GM19240 (cell line): ENCODE measurements around the gene RAF1.
"Not testable (repeated sequence)": the region's sequence is repeated elsewhere in the genome, so short reads cannot be mapped to it uniquely, and the experiment has no call there.

Experiments used
- DNase-seq: peaks from one replicate; pipeline ENCODE4 v3.0.0; 2011; ENCODE audit warnings: low spot score; ENCODE audit not compliant: insufficient read length

The RAF1 gene

DNA sequence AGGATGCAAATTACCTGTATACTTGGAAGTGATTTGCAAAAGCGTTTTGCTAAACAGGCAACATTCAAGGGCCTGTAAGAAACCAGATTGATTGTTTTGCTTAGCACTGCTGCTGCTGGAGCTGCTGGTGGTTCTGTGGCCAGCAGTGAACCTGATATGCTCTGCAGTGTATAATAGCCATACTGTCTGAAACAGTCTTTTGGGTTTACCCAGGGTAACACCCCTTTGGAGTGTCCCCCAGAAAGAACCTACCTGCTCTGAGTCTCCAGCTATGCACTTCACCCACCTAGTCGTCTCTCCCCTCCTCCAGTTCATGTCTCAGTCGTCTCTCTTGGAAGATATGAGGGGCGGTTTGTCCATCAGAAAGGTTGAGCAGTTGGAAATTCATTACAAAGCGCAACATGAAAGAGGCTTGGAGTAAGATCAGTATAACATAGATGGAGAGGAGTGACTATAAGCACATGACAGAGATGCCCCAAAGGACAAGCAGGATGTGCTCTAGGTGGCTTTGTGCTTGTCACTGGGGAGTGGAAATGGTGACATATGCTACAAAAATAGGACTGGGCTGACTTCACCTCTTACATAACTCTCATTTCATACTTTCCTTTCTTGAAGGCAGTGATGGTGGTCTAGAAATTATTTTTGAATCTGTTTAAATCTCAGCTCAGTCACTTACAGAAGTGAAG lies 103.3 kb downstream of the RAF1 start:
- DNase-seq, result peak; percentile 30

DNA sequence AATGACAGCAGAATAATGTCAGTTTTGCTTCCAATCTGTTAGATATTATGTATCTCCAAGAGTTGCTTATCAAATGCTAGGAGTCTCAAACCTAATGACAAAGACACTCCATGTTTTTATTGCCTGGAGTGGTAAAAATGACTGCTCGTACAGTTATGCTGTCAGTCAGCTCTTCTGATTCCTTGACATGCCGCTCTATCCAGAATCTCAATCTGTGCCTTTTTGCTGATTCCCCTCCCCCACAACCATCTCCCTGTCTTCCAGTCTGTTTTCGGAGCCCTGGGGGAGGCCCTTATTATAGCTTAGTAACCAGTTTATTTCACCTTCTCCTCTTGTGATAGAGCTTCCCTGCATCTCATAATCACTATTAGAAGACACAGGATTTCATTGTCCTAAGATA lies 104.4 kb downstream of the RAF1 start:
- no peak for DNase-seq

DNA sequence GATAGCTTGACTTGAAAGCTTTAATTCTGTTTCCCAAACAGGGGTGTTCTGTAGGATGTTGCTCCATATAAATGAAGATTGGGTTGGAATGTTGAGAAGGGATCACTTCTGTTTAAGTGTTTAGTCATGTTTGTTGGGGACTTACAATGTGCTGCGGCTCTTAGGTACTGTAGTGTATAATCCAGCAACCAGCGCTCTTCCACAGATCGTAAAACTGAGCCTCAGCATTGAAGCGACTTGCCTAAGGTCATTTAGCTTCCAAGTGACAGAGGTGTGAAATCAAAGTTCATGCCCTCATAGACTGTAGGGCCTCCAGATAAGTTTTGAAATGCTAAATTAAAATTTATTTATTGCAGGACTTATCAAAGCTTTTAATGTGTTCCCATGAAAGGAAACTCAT lies 105.2 kb downstream of the RAF1 start:
- DNase-seq, result no peak

DNA sequence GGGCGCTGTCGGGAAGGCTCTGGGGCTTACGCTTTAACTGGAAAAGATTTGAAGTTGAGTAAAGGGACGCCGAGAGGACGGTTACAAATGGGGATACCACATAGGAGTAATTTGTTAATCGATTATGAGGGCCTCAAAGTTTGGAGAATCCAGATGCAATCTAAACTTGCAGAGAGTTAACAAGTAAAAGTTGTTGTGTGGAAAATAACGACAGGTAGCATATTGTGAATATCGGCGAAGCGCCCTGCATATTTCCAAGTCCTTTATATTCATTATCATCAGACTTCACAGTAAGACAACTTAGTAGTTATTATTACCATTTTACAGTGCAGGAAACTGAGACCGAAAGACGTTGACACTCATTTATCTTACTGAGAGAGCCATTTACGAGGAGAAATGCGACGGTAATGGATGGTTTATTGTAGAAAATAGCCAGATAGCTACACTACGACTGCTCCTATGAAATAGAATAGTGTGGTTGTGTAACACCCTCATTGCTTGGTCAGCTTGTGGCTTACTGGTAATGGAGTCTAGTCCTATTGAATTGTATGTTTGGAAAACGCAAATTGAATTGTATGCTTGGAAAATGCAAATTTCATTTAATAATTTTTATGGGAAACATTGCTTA lies 106.3 kb downstream of the RAF1 start:
- no peak for DNase-seq

DNA sequence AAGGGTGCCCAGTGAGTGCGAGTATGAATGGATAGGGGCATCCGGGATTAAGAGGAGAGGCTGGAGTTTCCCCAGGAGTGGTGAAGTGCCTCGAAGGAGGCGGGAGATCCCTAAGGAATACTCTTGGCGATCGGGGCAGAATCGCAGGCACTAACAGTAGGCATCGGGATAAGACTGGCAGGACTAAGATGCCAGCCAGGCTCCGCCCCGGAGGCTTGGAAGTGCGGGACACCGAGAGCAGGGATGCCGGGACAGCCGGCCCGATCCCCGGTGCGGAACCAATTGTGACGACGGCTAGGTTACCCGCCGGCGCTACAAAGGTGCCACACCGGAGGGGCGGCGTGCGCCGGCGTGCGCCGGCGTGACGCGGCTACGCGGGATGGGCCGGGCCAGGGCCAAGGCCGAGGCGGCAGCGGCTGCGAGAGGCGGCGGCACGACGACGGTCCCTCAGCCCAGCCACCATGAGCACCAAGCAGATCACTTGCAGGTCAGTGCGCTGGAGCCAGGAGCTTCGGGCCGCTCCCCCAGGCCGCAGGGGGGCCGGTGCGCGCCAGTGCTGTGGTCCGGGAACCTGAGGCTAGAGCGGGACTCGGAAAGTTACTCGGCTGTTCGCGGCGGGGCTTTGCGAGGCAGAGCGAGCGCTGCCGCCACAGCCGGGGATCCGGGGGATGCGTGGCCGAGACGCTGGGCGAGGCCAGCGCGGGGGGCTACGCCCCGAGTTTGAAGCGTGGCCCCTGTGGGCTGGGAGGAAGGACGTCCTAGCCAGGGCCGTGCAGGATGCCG lies 107.0 kb downstream of the RAF1 start, which contains the start of gene MKRN2:
TSS of gene MKRN2 (plus strand) at position 398 of the 783 bp plus-strand sequence. CDS start at position 462, 64 bp downstream.
- DNase-seq, result peak; percentile 53

DNA sequence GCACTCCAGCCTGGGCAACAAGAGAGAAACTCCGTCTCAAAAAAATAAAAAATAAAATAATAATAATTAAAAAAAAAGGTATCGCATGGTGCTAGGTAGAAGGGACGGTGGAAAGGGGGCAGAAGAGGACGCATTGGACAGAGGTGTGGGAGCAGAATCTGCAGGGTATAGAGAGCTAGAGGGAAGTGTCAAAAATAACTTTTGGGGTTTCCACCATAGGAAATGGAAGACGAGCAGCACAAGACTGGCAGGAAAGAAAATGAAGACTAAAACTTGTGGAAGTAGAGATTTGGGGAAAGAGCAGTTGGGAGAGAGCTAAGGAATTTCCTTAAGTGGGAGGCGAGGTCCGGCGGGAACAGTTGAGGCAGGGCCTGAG lies 107.6 kb downstream of the RAF1 start:
- DNase-seq, result no peak

DNA sequence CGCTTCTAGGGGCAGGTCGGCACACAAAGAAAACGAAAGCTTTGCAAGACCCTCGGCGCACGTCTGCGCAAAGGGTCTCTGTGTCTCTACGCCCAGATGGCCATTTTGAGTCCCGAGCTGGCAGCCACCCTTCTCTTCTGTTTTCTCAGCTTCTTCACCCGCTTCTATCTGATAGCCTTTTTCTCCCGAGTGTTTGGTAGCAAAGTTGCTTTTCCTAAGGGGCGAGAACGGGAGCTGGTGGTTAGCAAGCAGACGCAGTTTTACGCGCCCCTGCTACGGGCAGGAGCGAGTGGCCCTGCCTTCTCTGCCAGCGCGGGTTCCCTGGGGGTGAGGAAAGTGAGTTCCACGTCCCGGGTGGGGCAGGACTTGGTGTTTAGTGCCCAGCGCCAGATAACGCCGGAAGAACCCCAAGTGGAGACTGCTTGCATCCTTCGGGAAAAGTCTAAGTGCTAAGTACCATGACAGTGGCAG lies 110.0 kb downstream of the RAF1 start:
- no peak for DNase-seq

DNA sequence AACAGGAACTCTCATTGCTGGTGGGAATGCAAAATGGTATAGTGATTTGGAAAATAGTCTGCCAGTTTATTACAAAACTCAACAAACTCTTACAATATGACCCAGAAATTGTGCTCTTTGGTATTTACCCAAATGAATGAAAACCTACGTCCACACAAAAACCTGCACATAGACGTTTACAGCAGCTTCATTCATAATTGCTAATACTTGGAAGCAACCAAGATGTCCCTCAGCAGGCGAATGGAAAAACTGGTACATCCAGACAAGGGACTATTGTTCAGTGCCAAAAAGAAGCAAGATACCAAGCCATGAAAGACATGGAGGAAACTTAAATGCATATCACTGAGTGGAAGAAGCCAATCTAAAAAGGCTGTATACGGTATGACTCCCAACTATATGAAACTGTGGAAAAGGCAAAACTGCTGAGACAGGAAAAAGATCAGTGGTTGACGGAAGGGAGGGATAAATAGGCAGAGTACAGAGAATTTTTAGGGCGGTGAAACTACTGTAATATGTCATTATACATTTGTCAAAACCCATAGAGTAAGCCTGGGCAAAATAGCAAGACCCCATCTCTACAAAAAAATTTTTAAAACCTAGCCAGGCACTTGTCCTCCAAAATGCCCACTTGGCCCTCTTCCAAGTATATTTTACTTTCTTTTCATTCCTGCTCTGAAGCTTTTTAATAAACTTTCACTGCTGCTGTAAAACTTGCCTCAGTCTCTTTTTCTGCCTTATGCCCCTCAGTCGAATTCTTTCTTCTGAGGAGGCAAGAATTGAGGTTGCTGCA lies 113.8 kb downstream of the RAF1 start:
- DNase-seq, result no peak

DNA sequence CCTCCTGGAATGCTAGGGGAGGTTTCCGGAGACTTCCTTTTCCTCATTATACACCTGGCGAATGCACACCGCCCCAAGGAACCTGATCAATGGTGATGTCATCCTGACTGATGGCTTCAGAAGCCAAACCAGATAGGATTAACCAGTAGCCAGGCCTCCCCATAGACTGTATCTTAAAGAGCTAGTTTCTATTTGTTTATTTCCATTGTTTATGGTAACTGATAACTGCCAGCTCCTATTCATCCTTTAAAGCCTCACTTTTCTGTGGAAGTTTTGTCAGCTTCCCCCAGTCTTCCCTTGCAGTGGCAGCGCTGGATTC lies 118.5 kb downstream of the RAF1 start, which contains the start of gene MKRN2OS:
TSS of gene MKRN2OS (minus strand) at position 27 of the 319 bp plus-strand sequence. CDS start 35 bp downstream, outside the sequence.
- no peak for DNase-seq

DNA sequence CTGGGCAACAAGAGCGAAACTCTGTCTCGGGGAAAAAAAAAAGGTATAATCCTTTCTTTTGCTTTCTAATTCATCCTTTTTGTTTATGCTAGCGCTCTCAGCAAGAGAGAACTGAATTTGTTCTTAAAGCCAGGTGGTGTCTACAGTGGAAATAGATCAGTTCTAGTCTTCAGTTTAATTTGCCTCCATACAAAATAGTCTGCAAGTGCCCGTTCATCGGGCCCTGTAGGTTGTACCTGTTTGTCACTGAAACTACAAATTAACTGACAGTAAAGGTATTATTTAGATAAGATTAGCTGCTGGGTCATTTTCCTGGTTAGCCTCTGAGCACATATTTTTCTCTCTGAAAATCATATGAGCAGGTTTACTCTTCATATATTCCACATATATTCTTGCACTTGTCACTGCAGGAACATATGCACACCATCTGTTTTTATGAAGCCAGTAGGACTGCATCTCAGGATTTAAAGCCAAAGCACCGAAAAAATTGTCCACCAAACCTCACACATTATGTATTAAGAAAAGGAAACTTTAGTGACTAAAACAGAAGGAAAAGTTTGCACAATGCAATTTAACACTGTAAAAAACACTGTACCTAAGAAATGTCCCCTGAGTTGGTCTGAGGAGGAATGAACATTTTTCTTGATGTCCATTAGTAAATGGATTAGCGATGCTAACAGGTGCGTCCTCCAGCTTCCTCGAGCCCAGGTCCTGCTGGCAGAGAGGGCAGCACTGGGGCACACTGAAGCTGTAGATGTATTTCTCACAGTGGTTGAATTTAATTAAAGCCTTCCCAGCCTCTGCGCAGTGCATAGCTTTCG lies 119.1 kb downstream of the RAF1 start:
- DNase-seq, result no peak

DNA sequence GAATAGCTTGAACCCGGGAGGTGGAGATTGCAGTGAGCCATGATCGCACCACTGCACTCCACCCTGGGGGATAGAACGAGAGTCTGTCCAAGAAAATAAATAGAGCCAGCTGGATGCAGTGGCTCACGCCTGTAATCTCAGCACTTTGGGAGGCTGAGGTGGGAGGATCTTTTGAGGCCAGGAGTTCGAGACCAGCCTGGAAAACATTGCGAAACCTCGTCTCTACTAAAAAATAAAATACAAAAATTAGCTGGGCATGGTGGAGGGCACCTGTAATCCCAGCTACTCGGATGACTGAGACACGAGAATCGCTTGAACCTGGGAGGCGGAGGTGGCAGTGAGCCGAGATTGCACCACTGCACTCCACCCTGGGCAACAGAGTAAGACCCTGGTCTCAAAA lies 120.4 kb downstream of the RAF1 start:
- DNase-seq, result not testable (repeated sequence)

DNA sequence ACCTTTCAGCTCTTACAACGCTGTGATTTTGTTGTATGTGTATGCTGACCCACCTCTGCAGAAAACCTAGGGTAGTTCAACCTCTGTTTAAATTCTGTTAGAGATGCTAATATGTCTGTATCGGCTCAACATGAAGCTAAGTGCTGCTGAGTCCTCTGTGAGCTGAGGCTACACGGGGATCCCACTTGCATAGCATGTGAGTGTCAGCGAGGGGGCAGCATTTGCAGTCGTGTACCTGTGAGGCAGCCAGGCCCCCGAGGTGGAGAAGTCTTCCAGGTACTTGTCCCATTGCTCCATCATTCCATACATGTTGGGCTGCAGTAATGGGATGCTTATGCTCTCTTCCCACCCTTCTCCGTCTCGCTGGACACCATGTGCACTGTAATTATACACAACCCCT lies 122.3 kb downstream of the RAF1 start:
- no peak for DNase-seq

DNA sequence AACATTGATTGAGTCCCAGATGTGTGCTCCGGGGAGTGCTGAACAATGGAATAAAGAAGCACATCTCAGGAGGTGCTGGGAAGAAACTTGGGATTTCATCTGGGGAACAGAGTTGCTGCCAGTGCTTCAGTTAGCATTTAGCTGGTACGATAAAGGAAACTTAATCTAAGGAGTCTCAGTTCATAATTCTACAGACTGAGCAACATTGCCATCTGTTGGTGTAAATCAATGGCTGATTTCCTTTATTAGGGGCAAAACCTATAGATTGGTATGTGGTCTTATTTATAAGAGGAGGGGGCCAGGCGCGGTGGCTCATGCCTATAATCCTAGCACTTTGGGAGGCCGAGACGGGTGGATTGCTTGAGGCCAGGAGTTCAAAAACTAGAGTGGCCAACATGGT lies 127.5 kb downstream of the RAF1 start:
- DNase-seq, result no peak
